ENCODE data around the gene SEMA4D.

GRCh38 chr9:89455356-89455824 lies 42.5 kb downstream of the SEMA4D start:
- no peak for TF ChIP-seq CTCF (IDR thresholded peaks at IDR 0.05)
- no peak for TF ChIP-seq POLR2A (IDR thresholded peaks at IDR 0.05)

Data from adrenal gland (tissue), 5 donors.